Measurements from ENCODE around the gene STRAP. TPM values are rescaled to one million over a fixed set of nuclear protein-coding genes. Genes with fewer than 3 reads are reported as not detected.
"Not testable (repeated sequence)": the region's sequence is repeated elsewhere in the genome, so short reads cannot be mapped to it uniquely, and the experiment has no call there.

STRAP gene
- total RNA-seq, 1 donor from 2014 or later, result 81.9 TPM

DNA sequence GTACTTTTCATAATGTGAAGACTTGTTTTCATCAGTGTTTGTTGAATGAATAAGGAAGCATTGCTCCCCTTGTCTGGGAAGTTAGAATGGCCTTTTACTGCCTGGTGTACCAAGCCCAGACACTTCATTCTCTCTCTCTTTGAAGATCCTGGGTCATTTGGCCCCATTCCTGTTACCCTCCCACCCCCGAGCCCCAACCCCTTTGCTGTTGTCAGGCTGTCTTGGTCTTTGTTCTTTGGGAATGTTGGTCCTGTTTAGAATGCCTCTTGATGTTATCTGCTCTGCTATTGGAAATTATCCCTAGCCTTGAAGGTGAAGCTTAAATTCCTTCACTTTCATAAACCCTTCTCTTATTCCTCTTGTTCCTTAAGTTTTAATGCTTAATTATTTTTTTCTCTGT, 42.8 kb downstream of the STRAP start:
- no peak for DNase-seq (ENCODE audit: low spot score)

DNA sequence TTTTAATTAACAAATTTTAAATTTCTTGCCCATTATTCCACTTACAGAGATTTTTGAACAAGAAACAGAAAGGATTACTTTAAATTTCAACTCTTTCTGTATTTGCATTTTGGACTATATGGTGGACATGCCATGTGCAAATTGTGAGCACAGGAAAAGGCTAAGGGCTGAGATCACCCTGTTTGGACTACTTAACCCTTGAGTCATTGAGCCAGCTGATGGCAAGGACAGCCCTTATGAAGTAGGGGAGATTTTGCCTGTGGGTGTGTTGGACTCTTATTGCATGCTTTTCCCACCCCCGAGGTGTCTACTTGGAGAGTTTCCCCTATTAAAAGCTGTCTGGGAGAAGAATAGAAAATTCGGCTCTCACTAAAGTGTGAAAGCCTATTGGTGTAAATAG, 46.2 kb downstream of the STRAP start:
- DNase-seq (ENCODE audit: low spot score), result no peak

DNA sequence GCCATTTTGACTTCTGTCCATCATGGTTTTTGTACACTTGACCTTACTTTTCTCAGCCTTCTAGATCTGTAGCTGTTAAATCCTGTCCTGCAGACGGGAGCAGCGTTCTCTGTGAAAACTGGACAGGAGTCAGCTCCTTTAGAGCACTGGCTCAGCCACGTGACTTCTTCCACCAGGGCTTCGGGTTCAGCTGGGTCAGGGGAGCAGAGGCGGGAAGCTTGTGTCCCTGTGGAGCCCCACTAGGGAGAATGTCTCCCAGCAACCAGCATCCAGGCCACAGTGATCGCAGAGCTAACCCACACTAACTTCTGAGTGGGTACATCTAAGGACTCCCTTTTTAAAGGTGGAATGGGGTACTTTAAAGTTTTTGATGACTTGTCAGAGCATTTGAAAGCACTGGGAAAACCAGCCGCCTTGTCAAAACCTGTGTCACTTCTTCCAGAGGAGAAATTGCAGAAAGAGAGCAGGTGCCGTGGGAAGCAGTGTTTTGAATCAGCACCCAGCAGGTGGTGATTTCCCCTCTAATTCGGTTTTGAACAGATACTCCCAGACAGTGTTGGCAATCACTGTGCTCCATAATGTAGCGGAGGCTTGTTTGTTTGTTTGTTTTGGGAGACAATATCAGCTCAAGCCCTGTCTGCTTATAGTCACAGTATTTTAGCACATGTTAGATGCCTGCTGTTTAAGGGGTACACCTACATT, 46.8 kb downstream of the STRAP start:
- DNase-seq (ENCODE audit: low spot score), result no peak

DNA sequence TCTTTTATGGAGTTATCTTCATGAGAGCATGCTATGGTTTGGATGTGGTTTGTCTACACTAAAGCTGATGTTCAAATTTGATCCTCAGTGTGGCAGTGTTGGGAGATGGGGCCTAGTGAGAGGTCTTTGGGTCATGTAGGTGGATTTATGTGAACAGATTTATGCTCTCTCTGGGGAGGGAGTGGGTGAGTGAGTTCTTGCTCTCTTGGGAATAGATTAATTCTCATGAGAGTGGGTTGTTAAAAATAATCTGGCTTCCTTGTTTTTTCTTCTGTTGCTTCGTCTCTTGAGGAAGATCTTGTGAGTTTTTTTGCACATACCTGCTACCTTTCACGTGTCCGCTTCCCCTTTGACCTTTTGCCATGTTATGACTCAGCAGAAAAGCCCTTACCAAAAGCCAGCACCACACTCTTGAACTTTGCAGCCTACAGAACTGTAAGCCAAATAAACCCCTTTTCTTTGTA, 49.4 kb downstream of the STRAP start:
- DNase-seq (ENCODE audit: low spot score), result no peak

DNA sequence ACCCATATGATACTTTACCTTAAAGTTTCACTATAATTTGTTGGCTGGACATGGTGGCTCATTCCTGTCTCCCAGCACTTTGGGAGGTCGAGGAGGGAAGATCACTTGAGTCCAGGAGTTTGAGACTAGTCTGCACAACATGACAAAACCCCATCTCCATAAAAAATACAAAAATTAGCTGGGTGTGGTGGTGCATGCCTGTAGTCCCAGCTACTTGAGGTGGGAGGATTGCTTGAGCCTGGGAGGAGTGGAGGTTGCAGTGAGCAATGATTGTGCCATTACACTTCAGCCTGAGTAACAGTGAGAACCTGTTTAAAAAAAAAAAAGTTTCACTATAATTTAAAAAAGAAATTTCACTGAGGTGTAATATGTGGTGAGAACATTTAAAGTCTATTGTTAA, 50.1 kb downstream of the STRAP start:
- DNase-seq (ENCODE audit: low spot score), result no peak

DNA sequence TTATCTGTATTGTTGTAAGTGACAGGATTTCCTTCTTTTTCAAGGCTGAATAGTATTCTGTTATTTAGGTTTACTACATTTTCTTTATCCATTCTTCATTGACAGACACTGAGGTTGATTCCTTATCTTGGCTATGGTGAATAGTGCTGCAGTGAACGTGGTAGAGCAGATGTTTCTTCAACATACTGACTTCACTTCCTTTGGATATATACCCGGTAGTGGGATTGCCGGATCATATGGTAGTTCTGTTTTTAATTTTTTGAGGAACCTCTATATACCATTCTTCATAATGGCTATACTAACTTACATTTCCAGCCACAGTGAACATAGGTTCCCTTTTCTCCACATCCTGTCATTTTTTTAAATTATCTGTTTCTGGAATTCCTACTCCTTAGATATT, 50.8 kb downstream of the STRAP start:
- no peak for DNase-seq (ENCODE audit: low spot score)

DNA sequence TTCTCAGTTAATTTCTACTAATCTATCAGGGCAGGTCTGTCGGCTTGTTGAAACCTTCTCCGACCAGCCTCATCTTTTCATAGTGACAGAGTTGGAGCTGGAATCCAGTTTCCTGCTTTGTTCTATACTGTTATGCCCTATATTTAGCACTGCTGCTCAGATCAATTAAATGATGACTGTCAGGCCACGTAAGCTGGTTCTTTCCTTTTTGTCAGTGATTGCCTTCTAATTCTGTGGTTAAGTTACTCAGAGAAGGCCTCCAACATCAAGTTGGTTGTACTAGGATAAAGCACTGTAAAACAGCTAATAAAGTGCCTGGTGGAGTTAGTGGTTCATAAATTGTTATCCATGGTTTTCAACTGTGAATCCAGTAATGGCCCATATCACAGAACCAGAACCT, 51.6 kb downstream of the STRAP start:
- DNase-seq (ENCODE audit: low spot score), result no peak

DNA sequence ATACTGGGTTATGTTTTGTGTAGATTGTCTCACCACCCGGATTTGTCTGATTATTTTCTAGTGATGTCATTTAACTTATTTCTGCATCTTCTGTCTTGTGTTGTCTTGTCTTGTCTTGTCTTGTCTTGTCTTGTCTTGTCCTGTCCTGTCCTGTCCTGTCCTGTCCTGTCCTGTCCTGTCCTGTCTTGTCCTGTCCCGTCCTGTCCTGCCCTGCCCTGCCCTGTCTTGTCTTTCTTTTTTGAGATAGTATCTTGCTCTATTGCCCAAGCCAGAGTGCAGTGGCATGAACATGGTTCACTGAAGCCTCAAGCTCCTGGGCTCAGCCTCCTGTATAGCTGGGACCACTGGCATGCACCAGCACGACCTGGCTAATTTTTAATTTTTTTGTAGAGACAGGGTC, 54.6 kb downstream of the STRAP start:
- no peak for DNase-seq (ENCODE audit: low spot score)

DNA sequence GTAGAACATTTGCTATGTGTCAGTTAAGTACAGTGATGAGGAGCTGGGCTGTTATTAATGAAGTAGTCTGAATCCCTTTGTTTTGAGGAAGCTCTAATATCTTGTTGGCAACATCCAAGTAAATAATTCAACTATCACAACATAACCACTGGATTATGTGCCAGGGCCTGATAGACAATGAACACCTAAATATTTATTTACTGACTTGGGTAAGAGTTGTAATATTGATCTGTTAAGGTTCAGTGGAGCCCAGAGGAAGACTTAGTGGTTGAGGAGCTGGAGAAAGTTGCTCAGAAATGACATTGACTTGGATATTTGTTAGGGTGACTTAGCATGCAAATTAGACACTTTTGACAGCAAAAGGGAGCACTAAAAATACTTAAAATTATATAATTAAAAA, 55.7 kb downstream of the STRAP start:
- no peak for DNase-seq (ENCODE audit: low spot score)

DNA sequence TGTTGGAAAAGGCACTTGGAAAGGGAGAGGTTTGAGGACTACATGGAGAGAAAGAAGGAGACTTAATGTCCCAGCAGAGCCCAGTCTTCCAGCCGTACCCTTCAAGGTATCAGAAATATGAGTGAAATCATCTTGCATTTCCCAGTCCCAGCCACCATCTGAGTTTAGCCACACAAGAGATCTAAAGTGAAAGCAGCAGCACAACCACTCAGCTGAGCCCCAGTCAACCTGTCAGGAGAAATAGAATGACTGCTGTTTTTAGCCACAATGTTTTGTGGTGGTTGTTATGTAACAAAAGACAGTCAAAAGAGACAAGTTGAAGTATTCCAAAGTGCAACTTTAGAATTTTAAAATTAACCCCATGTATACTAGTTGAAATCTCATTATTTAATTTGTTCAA, 56.9 kb downstream of the STRAP start:
- no peak for DNase-seq (ENCODE audit: low spot score)

DNA sequence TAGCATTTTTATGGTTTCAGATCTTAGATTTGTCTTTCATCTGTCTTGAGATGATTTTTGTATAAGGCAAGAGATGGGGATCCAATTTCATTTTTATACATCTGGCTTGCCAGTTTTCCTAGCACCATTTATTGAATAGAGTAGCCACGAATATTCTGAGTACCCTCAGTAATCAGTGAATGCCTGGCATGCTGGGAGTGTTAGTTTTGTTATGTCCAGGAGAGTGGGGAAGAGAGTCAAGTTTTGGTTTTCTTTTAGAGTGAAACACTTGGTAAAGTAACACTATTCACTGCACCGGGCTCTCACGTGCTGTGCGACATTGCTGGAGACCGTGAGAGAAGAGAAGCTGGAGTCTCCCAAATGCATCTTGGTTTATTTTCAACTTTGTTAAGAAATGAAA, 60.3 kb downstream of the STRAP start:
- DNase-seq (ENCODE audit: low spot score), result no peak

DNA sequence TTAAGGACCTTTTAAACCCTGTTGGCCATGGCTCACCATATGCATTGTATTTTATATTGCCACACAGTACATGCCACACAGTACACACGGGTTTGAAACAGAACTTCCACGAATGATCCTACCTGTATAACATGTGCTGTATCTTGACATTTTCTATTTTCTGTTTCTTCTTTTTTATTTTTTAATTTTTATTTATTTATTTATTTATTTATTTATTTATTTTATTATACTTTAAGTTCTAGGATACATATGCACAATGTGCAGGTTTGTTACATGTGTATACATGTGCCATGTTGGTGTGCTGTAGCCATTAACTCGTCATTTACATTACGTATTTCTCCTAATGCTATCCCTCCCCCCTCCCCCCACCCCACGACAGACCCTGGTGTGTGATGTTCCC, 61.3 kb downstream of the STRAP start:
- DNase-seq (ENCODE audit: low spot score), result not testable (repeated sequence)

DNA sequence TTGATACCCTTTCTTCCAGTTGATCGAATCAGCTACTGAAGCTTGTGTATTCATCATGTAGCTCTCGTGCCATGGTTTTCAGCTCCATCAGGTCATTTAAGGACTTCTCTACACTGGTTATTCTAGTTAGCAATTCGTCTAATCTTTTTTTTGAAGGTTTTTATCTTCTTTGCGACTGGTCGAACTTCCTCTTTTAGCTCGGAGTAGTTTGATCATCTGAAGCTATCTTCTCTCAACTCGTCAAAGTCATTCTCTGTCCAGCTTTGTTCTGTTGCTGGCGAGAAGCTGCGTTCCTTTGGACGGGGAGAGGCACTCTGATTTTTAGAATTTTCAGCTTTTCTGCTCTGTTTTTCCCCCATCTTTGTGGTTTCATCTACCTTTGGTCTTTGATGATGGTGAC, 66.3 kb downstream of the STRAP start:
- DNase-seq (ENCODE audit: low spot score), result not testable (repeated sequence)

Other genes starting within 250 kb of the STRAP start
- 150 TPM for gene EPS8, start 93.0 kb upstream of the STRAP start, total RNA-seq
- gene DERA, start 28.9 kb downstream of the STRAP start, total RNA-seq, result 34.4 TPM

Measured in mucosa of gallbladder (tissue), 1 donor.